Neural progenitor cell (in vitro differentiated cells): ENCODE measurements around the gene IFNA2. TPM values are rescaled to one million over a fixed set of nuclear protein-coding genes. Genes with fewer than 3 reads are reported as not detected.

Experiments
- DNase-seq: peaks from one replicate; pipeline ENCODE4 v3.0.0-alpha.2; 2016; ENCODE audit warnings: low spot score
- H2AFZ ChIP-seq: fragments of 200-600 bp; sonication (generic); replicated peaks from 2 replicates; pipeline ENCODE4 v1.6.1; 2016; ENCODE audit warnings: antibody characterized with exemption
- H3F3A ChIP-seq: fragments of 200-600 bp; sonication (generic); 2 replicates; pipeline ENCODE4 v1.6.1; 2016; ENCODE audit warnings: antibody characterized with exemption, low read depth
- H3K27ac ChIP-seq: fragments of 200-600 bp; sonication (generic); 2 replicates; pipeline ENCODE4 v1.5.1; 2016; ENCODE audit warnings: mild to moderate bottlenecking
- H3K27me3 ChIP-seq: fragments of 200-600 bp; sonication (generic); 2 replicates; pipeline ENCODE4 v1.6.1; 2016; ENCODE audit warnings: mild to moderate bottlenecking, moderate library complexity
- H3K36me3 ChIP-seq: fragments of 200-600 bp; sonication (generic); 2 replicates; pipeline ENCODE4 v1.5.1; 2016
- H3K4me1 ChIP-seq: fragments of 200-600 bp; sonication (generic); 2 replicates; pipeline ENCODE4 v1.6.1; 2016; ENCODE audit warnings: mixed run types
- H3K4me2 ChIP-seq: fragments of 200-600 bp; sonication (generic); 2 replicates; pipeline ENCODE4 v1.6.1; 2016
- H3K4me3 ChIP-seq: fragments of 200-600 bp; sonication (generic); 2 replicates; pipeline ENCODE4 v1.5.1; 2016
- H3K79me2 ChIP-seq: fragments of 200-600 bp; sonication (generic); 2 replicates; pipeline ENCODE4 v1.6.1; 2016; ENCODE audit warnings: low read depth
- H3K9ac ChIP-seq: fragments of 200-600 bp; sonication (generic); 2 replicates; pipeline ENCODE4 v1.6.1; 2016
- H3K9me3 ChIP-seq: fragments of 200-600 bp; sonication (generic); 2 replicates; pipeline ENCODE4 v1.5.1; 2016; ENCODE audit warnings: low read depth
- H4K20me1 ChIP-seq: fragments of 200-600 bp; sonication (generic); 2 replicates; pipeline ENCODE4 v1.6.1; 2016; ENCODE audit warnings: low read depth
- H3K27ac Mint-ChIP-seq: 3 replicates; pipeline ENCODE4 v1.8.0; 2021; ENCODE audit warnings: mixed read lengths
- H3K27me3 Mint-ChIP-seq: 2 replicates; pipeline ENCODE4 v1.8.0; 2022; ENCODE audit warnings: low read depth, mild to moderate bottlenecking, inconsistent platforms, moderate library complexity, mixed read lengths; ENCODE audit not compliant: insufficient read depth
- H3K36me3 Mint-ChIP-seq: 3 replicates; pipeline ENCODE4 v1.8.0; 2021; ENCODE audit warnings: mixed read lengths
- H3K4me1 Mint-ChIP-seq: 3 replicates; pipeline ENCODE4 v1.8.0; 2021; ENCODE audit warnings: mixed read lengths
- H3K4me3 Mint-ChIP-seq: 3 replicates; pipeline ENCODE4 v1.8.0; 2021; ENCODE audit warnings: mild to moderate bottlenecking, moderate library complexity, mixed read lengths
- H3K9me3 Mint-ChIP-seq: 3 replicates; pipeline ENCODE4 v1.8.0; 2020; ENCODE audit warnings: mixed read lengths
- EZH2 ChIP-seq: fragments of 200-600 bp; sonication (generic); IDR thresholded peaks from 2 replicates; pipeline ENCODE4 v1.6.1; 2017; ENCODE audit warnings: antibody characterized with exemption, mild to moderate bottlenecking, moderate library complexity
- EZH2phosphoT487 ChIP-seq: fragments of 200-600 bp; sonication (generic); IDR thresholded peaks from 2 replicates; pipeline ENCODE4 v1.6.1; 2017; ENCODE audit warnings: antibody characterized with exemption
- total RNA-seq: library from RNA; depleted of rRNA; stranded (reverse); fragments of >200 nt; gene quantifications from 2 replicates; pipeline ENCODE4 v1.2.3, GENCODE V29; 2015; ENCODE audit warnings: low replicate concordance
- TF ChIP-seq, protein P1 (sequence below): fragments of 200-600 bp; sonication (generic); IDR thresholded peaks from 2 replicates; pipeline ENCODE4 v1.5.1; 2017; ENCODE audit warnings: antibody characterized with exemption, mild to moderate bottlenecking

Gene IFNA2
- total RNA-seq, 1 donor from 2014 or later = not detected

DNA sequence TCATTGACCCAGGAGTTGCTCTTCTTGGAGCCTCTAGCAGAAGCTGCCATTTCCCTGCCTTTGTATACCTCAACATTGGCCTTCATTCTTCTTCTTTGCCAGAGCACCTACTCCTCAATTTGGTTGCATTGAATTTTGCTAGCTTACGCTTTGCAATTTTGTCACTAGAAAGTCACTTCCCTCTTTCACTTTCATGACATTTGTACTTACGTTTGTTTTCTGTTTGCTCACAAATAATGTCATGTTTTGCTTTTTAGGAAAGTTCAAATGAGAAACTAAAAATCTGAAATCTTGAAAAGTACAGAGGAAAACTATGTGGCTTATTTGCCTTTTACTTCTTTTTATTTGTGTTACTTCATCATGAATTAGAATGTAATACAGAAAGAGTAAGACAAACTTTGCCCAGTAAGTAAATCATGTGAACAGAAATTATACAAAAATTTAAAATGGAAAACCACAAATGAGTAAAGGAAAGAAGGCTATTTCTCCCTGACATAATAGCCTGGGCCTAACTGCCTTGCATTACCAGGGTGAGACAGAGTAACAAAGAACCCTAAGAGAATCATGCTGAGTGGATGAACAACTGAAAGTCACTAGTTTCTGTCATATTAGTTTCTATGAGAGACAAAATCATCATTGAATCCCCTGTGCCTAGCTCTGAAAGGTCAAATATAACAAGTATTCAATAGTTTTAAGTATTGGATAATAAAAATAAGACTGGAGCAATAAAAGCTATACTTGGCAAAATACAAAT, 47.7 kb upstream of the IFNA2 start:
- Histone ChIP-seq H3K9ac (no peak overlapping the region), H3K79me2 (no peaks in the 10 kb centered on the region), H3K4me3 (no peak overlapping the region), H3K27me3 (no peaks in the 10 kb centered on the region), H3K4me1 (peaks cover 5% of the 10 kb centered on the region), H3F3A (no peaks in the 10 kb centered on the region), H3K9me3 (no peaks in the 10 kb centered on the region), H2AFZ (no peak overlapping the region), H3K27ac (no peak overlapping the region), H4K20me1 (no peaks in the 10 kb centered on the region), H3K4me2 (no peak overlapping the region), H3K36me3 (no peaks in the 10 kb centered on the region)
- TF ChIP-seq EZH2 (no peak), EZH2phosphoT487 (no peak)
- TF ChIP-seq, protein P1, sequence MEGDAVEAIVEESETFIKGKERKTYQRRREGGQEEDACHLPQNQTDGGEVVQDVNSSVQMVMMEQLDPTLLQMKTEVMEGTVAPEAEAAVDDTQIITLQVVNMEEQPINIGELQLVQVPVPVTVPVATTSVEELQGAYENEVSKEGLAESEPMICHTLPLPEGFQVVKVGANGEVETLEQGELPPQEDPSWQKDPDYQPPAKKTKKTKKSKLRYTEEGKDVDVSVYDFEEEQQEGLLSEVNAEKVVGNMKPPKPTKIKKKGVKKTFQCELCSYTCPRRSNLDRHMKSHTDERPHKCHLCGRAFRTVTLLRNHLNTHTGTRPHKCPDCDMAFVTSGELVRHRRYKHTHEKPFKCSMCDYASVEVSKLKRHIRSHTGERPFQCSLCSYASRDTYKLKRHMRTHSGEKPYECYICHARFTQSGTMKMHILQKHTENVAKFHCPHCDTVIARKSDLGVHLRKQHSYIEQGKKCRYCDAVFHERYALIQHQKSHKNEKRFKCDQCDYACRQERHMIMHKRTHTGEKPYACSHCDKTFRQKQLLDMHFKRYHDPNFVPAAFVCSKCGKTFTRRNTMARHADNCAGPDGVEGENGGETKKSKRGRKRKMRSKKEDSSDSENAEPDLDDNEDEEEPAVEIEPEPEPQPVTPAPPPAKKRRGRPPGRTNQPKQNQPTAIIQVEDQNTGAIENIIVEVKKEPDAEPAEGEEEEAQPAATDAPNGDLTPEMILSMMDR = no peak
- no peaks in the 10 kb centered on the region for H3K9me3 Mint-ChIP-seq
- no peaks in the 10 kb centered on the region for H3K27me3 Mint-ChIP-seq
- DNase-seq = no peak
- H3K4me1 Mint-ChIP-seq = peaks cover 12% of the 10 kb centered on the region
- H3K27ac Mint-ChIP-seq = no peak overlapping the region
- no peaks in the 10 kb centered on the region for H3K36me3 Mint-ChIP-seq
- no peak overlapping the region for H3K4me3 Mint-ChIP-seq

DNA sequence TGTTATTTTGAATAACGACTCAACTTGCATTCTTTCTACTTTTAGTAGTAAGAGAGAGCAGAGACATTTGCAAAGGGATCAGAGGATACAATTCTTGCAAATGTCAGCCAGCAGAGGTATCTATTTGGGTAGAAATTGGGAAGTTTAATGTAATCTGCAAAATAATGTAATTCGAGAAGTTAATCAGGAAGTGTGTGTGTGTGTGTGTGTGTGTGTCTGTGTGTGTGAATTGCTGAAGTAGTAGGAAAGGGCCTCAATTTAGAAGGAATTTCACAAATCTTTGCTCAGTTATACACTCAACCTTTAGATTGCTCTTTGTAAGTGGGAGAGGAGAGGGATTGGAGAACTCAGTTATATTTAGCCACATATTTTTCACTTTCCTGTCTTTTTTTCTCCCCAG, 44.0 kb upstream of the IFNA2 start:
- Histone ChIP-seq H4K20me1 (no peaks in the 10 kb centered on the region), H3K79me2 (no peaks in the 10 kb centered on the region), H3K27ac (no peak overlapping the region), H3F3A (no peaks in the 10 kb centered on the region), H3K4me3 (no peak overlapping the region), H2AFZ (no peak overlapping the region), H3K4me1 (peaks cover 5% of the 10 kb centered on the region), H3K4me2 (no peak overlapping the region), H3K9me3 (no peaks in the 10 kb centered on the region), H3K9ac (no peak overlapping the region), H3K36me3 (no peaks in the 10 kb centered on the region), H3K27me3 (no peaks in the 10 kb centered on the region)
- TF ChIP-seq EZH2 = no peak
- TF ChIP-seq EZH2phosphoT487 = no peak
- TF ChIP-seq, protein P1 = no peak
- DNase-seq = no peak
- Mint-ChIP-seq H3K36me3 (no peaks in the 10 kb centered on the region), H3K27me3 (peaks cover 2% of the 10 kb centered on the region), H3K4me3 (no peak overlapping the region), H3K27ac (no peak overlapping the region), H3K9me3 (no peaks in the 10 kb centered on the region), H3K4me1 (peaks cover 9% of the 10 kb centered on the region)

DNA sequence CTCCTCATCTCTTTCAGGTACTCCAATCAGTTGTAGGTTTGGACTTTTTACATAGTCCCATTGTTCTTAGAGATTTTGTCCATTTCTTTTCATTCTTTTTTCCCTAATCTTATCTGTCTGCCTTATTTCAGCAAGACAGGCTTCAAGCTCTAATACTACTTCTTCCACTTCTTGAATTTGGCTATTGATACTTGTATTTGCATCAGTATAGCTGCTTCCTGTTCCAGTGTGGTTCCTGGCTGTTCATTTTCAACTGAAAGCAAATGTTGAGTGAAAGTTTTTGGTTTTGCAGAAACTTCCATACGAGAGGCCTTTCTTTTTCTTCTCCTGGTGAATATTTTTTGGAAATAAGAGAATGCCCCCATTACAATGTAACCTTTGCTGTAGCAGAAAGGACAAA, 43.0 kb upstream of the IFNA2 start:
- no peak overlapping the region for H3K4me2 ChIP-seq
- H3K27me3 Mint-ChIP-seq = peaks cover 2% of the 10 kb centered on the region
- no peak for DNase-seq
- H3K4me3 Mint-ChIP-seq = no peak overlapping the region
- H3F3A ChIP-seq = no peaks in the 10 kb centered on the region
- no peaks in the 10 kb centered on the region for H3K36me3 Mint-ChIP-seq
- H2AFZ ChIP-seq = no peak overlapping the region
- H3K4me1 Mint-ChIP-seq = peaks cover 4% of the 10 kb centered on the region
- no peak overlapping the region for H3K4me3 ChIP-seq
- TF ChIP-seq EZH2 (no peak), EZH2phosphoT487 (no peak)
- TF ChIP-seq, protein P1 = no peak
- no peaks in the 10 kb centered on the region for H3K36me3 ChIP-seq
- H3K9me3 Mint-ChIP-seq = no peaks in the 10 kb centered on the region
- H3K79me2 ChIP-seq = no peaks in the 10 kb centered on the region
- H3K4me1 ChIP-seq = peaks cover 2% of the 10 kb centered on the region
- no peaks in the 10 kb centered on the region for H4K20me1 ChIP-seq
- no peak overlapping the region for H3K9ac ChIP-seq
- no peak overlapping the region for H3K27ac ChIP-seq
- no peaks in the 10 kb centered on the region for H3K9me3 ChIP-seq
- no peak overlapping the region for H3K27ac Mint-ChIP-seq
- no peaks in the 10 kb centered on the region for H3K27me3 ChIP-seq
